ENCODE data around the gene RPL31. TPM values are rescaled to one million over a fixed set of nuclear protein-coding genes. Genes with fewer than 3 reads are reported as not detected.

Gene RPL31
- total and polyA plus RNA-seq, 9 of the 15 experiments (the other 6 are each of a cell fraction or from before 2014, with no cell fraction given): 1,176 to 6,037 (median 2,997) TPM

- TF ChIP-seq CHD7 (IDR thresholded peaks at IDR 0.05; ENCODE audit: low read depth, low read length) (no peak), BMI1 (IDR thresholded peaks at IDR 0.05; ENCODE audit: low read length) (no peak), RFX1 (IDR thresholded peaks at IDR 0.05) (no peak), BRD9 (IDR thresholded peaks at IDR 0.05; ENCODE audit: low read depth, partially characterized antibody) (no peak), CREB1 (IDR thresholded peaks at IDR 0.05) (no peak), CREB1 (CRISPR knock-in tag; IDR thresholded peaks at IDR 0.05) (no peak), UBTF (IDR thresholded peaks at IDR 0.05; ENCODE audit: borderline replicate concordance in 1 of 2, low read depth in 2 of 2, low read length in 2 of 2) (no peak), TSC22D4 (tag; IDR thresholded peaks at IDR 0.05) (no peak), ZNF263 (CRISPR knock-in tag; IDR thresholded peaks at IDR 0.05; ENCODE audit: borderline replicate concordance) (no peak), RHOXF2B (CRISPR knock-in tag; conservative IDR thresholded peaks at IDR 0.05) (no peak), AFF1 (IDR thresholded peaks at IDR 0.05; ENCODE audit: low read depth in 1 of 2, partially characterized antibody in 2 of 2) (no peak)
Observed at GRCh38 chr2:101045330-101045729, 43.2 kb downstream of the RPL31 start (continued).
